Measurements from ENCODE around the gene SOAT2.

SOAT2 gene

GRCh38 chr12:53160000-53160399 is 56.7 kb downstream of the SOAT2 start:
- TF ChIP-seq, protein P1, sequence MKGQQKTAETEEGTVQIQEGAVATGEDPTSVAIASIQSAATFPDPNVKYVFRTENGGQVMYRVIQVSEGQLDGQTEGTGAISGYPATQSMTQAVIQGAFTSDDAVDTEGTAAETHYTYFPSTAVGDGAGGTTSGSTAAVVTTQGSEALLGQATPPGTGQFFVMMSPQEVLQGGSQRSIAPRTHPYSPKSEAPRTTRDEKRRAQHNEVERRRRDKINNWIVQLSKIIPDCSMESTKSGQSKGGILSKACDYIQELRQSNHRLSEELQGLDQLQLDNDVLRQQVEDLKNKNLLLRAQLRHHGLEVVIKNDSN (IDR thresholded peaks at IDR 0.05) = no peak
- no peak for TF ChIP-seq EGR1 (IDR thresholded peaks at IDR 0.05)
- TF ChIP-seq CREB1 (IDR thresholded peaks at IDR 0.05; ENCODE audit: low read depth) = no peak
- no peak for TF ChIP-seq ZBTB7A (IDR thresholded peaks at IDR 0.05; ENCODE audit: low read depth)
- TF ChIP-seq RAD21 (IDR thresholded peaks at IDR 0.05; ENCODE audit: low read depth) = no peak
- no peak for TF ChIP-seq YY1 (IDR thresholded peaks at IDR 0.05; ENCODE audit: low read depth)
- TF ChIP-seq REST (IDR thresholded peaks at IDR 0.05; ENCODE audit: low read depth) = no peak
- TF ChIP-seq, protein P2, sequence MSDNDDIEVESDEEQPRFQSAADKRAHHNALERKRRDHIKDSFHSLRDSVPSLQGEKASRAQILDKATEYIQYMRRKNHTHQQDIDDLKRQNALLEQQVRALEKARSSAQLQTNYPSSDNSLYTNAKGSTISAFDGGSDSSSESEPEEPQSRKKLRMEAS (IDR thresholded peaks at IDR 0.05) = no peak
- TF ChIP-seq CEBPB (IDR thresholded peaks at IDR 0.05) = no peak
- TF ChIP-seq FOXM1 (IDR thresholded peaks at IDR 0.05; ENCODE audit: borderline replicate concordance, low read depth) = no peak
- no peak for TF ChIP-seq TCF12 (IDR thresholded peaks at IDR 0.05; ENCODE audit: low read depth)
- no peak for TF ChIP-seq TAF1 (IDR thresholded peaks at IDR 0.05; ENCODE audit: low read depth)

GRCh38 chr12:53160673-53161072 is 57.4 kb downstream of the SOAT2 start:
- TF ChIP-seq TAF1 (IDR thresholded peaks at IDR 0.05; ENCODE audit: low read depth) = no peak
- TF ChIP-seq EGR1 (IDR thresholded peaks at IDR 0.05) = no peak
- TF ChIP-seq RAD21 (IDR thresholded peaks at IDR 0.05; ENCODE audit: low read depth) = no peak
- no peak for TF ChIP-seq TCF12 (IDR thresholded peaks at IDR 0.05; ENCODE audit: low read depth)

- TF ChIP-seq REST (IDR thresholded peaks at IDR 0.05; ENCODE audit: low read depth) (no peak), ZBTB7A (IDR thresholded peaks at IDR 0.05; ENCODE audit: low read depth) (no peak), TCF12 (IDR thresholded peaks at IDR 0.05; ENCODE audit: low read depth) (no peak), CREB1 (IDR thresholded peaks at IDR 0.05; ENCODE audit: low read depth) (no peak), CEBPB (IDR thresholded peaks at IDR 0.05) (no peak), FOXM1 (IDR thresholded peaks at IDR 0.05; ENCODE audit: borderline replicate concordance, low read depth) (no peak), TEAD4 (IDR thresholded peaks at IDR 0.05) (no peak), EP300 (IDR thresholded peaks at IDR 0.05; ENCODE audit: borderline replicate concordance) (no peak), YY1 (IDR thresholded peaks at IDR 0.05; ENCODE audit: low read depth) (no peak), RAD21 (IDR thresholded peaks at IDR 0.05; ENCODE audit: low read depth) (no peak), NFIC (IDR thresholded peaks at IDR 0.05) (no peak), TAF1 (IDR thresholded peaks at IDR 0.05; ENCODE audit: low read depth) (no peak), EGR1 (IDR thresholded peaks at IDR 0.05) (no peak)
- TF ChIP-seq, protein P1 (IDR thresholded peaks at IDR 0.05) = no peak
- TF ChIP-seq, protein P2 (IDR thresholded peaks at IDR 0.05) = no peak
Observed at GRCh38 chr12:53161119-53161911, 58.0 kb downstream of the SOAT2 start.

DNA sequence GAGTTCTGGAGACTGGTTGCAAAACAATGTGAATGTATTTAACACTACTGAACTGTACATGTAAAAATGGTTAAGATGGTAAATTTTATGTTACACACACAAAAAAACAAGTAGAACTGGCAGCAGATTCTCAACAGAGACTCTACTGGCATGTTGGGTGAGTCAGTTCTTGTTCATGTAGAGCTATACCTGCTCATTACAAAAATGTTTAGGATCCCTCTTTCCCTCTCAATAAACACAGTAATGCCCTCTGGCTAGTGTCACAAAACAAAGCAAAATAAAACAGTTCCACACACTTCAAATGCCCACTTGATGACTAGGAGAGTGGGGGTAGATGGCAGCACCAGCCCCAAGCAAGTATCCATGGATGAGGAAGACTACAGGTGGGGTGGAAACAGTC is 63.6 kb downstream of the SOAT2 start:
- TF ChIP-seq, protein P2 (IDR thresholded peaks at IDR 0.05) = no peak
- TF ChIP-seq TAF1 (IDR thresholded peaks at IDR 0.05; ENCODE audit: low read depth) (no peak), YY1 (IDR thresholded peaks at IDR 0.05; ENCODE audit: low read depth) (no peak), TEAD4 (IDR thresholded peaks at IDR 0.05) (no peak), RAD21 (IDR thresholded peaks at IDR 0.05; ENCODE audit: low read depth) (no peak)

GRCh38 chr12:53169644-53170043 is 66.4 kb downstream of the SOAT2 start:
- no peak for TF ChIP-seq NFIC (IDR thresholded peaks at IDR 0.05)
- TF ChIP-seq, protein P2 (IDR thresholded peaks at IDR 0.05) = no peak
- no peak for TF ChIP-seq TAF1 (IDR thresholded peaks at IDR 0.05; ENCODE audit: low read depth)

GRCh38 chr12:53170215-53170614 is 66.9 kb downstream of the SOAT2 start:
- TF ChIP-seq CREB1 (IDR thresholded peaks at IDR 0.05; ENCODE audit: low read depth) (no peak), REST (IDR thresholded peaks at IDR 0.05; ENCODE audit: low read depth) (no peak), ZBTB7A (IDR thresholded peaks at IDR 0.05; ENCODE audit: low read depth) (no peak), CEBPB (IDR thresholded peaks at IDR 0.05) (no peak), RAD21 (IDR thresholded peaks at IDR 0.05; ENCODE audit: low read depth) (no peak), TAF1 (IDR thresholded peaks at IDR 0.05; ENCODE audit: low read depth) (no peak)
